GM21515 (cell line): ENCODE results near the gene PUDP.
"Not testable (repeated sequence)": the region's sequence is repeated elsewhere in the genome, so short reads cannot be mapped to it uniquely, and the experiment has no call there.

Source experiments
- ATAC-seq: cut with Tn5 transposase; IDR thresholded peaks from one replicate; pipeline ENCODE4 v1.9.1; 2021; ENCODE audit not compliant: unreplicated experiment

Gene PUDP

GRCh38 chrX:7110821-7111276, 37.1 kb downstream of the PUDP start:
- peak; percentile 53 for ATAC-seq

- peak; percentile 54 for ATAC-seq
These were observed 37.8 kb downstream of the PUDP start for GRCh38 chrX:7109838-7110793.

GRCh38 chrX:7109049-7109531, 38.9 kb downstream of the PUDP start:
- no peak for ATAC-seq

- ATAC-seq: no peak
These were observed 39.9 kb downstream of the PUDP start for GRCh38 chrX:7108030-7108429.

- ATAC-seq: no peak
These were observed 41.3 kb downstream of the PUDP start for GRCh38 chrX:7106649-7107048.

- ATAC-seq: no peak
These were observed 45.8 kb downstream of the PUDP start for GRCh38 chrX:7102119-7102518.

GRCh38 chrX:7100022-7100421, 47.9 kb downstream of the PUDP start:
- ATAC-seq: no peak

- ATAC-seq: not testable (repeated sequence)
These were observed 52.3 kb downstream of the PUDP start for GRCh38 chrX:7095657-7096056.

GRCh38 chrX:7093305-7093704, 54.6 kb downstream of the PUDP start:
- no peak for ATAC-seq

GRCh38 chrX:7092543-7092942, 55.4 kb downstream of the PUDP start:
- no peak for ATAC-seq

- no peak for ATAC-seq
These were observed 56.0 kb downstream of the PUDP start for GRCh38 chrX:7091923-7092322.

- ATAC-seq: no peak
These were observed 57.3 kb downstream of the PUDP start for GRCh38 chrX:7090641-7091040.

- ATAC-seq: no peak
These were observed 58.9 kb downstream of the PUDP start for GRCh38 chrX:7088968-7089615.

- peak; percentile 33 for ATAC-seq
These were observed 61.6 kb downstream of the PUDP start for GRCh38 chrX:7086384-7086783.

- no peak for ATAC-seq
These were observed 62.1 kb downstream of the PUDP start for GRCh38 chrX:7085879-7086278.

GRCh38 chrX:7084841-7085240, 63.1 kb downstream of the PUDP start:
- no peak for ATAC-seq

GRCh38 chrX:7083468-7084396, 64.2 kb downstream of the PUDP start:
- ATAC-seq: peak; percentile 82

GRCh38 chrX:7083021-7083420, 64.9 kb downstream of the PUDP start:
- ATAC-seq: no peak

GRCh38 chrX:7082556-7082955, 65.4 kb downstream of the PUDP start:
- ATAC-seq: no peak

GRCh38 chrX:7077241-7078230, 70.4 kb downstream of the PUDP start:
- no peak for ATAC-seq
